Panc1 (cell line): ENCODE results near the gene USH1C. TPM values are rescaled to one million over a fixed set of nuclear protein-coding genes. Genes with fewer than 3 reads are reported as not detected.

ENCODE experiments used
- ATAC-seq: fragments of 200-7000 bp; cut with Tn5 transposase; 2 replicates; pipeline ENCODE4 v1.9.1; 2020; ENCODE audit warnings: mild to moderate bottlenecking, moderate library complexity
- BruUV-seq: library from RNA; stranded (reverse); fragments of 400-500 nt; replicated peaks from 2 replicates; lab custom pipeline; 2021; lab: Mats Ljungman, UMichigan
- CTCF ChIA-PET: fragments of 300-600 bp; sonication (Branson Sonifier 250); formaldehyde crosslinking; loops from one replicate; lab custom pipeline; 2022; ENCODE audit warnings: antibody characterized with exemption; lab: Charles Lee
- POLR2A ChIA-PET: fragments of 300-600 bp; sonication (Branson Sonifier 250); formaldehyde crosslinking; loops from one replicate; lab custom pipeline; 2022; ENCODE audit warnings: antibody characterized with exemption; lab: Charles Lee
- DNase-seq: peaks from one replicate; pipeline ENCODE4 v3.0.0-alpha.2; 2010; ENCODE audit warnings: low read depth, low spot score
- H3K27ac ChIP-seq: 2 replicates; pipeline ENCODE4 v1.5.1; 2011; ENCODE audit warnings: mild to moderate bottlenecking, low read length, inconsistent platforms
- H3K27me3 ChIP-seq: fragments of 200-500 bp; sonication (Bioruptor generic); 2 replicates; pipeline ENCODE4 v1.6.0; 2014; ENCODE audit warnings: low read length, inconsistent platforms; ENCODE audit not compliant: control insufficient read depth, insufficient read depth
- H3K36me3 ChIP-seq: fragments of 200-500 bp; sonication (Bioruptor generic); 2 replicates; pipeline ENCODE4 v1.5.1; 2014; ENCODE audit warnings: inconsistent platforms, mild to moderate bottlenecking, low read length, moderate library complexity; ENCODE audit not compliant: control insufficient read depth, insufficient read depth
- H3K4me1 ChIP-seq: 2 replicates; pipeline ENCODE4 v1.5.1; 2011; ENCODE audit warnings: inconsistent platforms, mild to moderate bottlenecking, low read length, moderate library complexity; ENCODE audit not compliant: control insufficient read depth, insufficient read depth
- H3K4me3 ChIP-seq, 2 experiments: 2 replicates each; pipeline ENCODE4 v1.5.1; 2011 to 2012; ENCODE audit warnings: low read depth in 2 of 2, low read length in 2 of 2, mild to moderate bottlenecking in 2 of 2, inconsistent platforms in 1 of 2, moderate library complexity in 1 of 2
- H3K9me3 ChIP-seq: fragments of 200-500 bp; sonication (Bioruptor generic); 2 replicates; pipeline ENCODE4 v1.5.1; 2014; ENCODE audit warnings: low read depth, mild to moderate bottlenecking, inconsistent platforms, low read length, moderate library complexity; ENCODE audit not compliant: control insufficient read depth, insufficient read depth
- POLR2AphosphoS5 ChIP-seq: IDR thresholded peaks from 2 replicates; pipeline ENCODE4 v1.6.1; 2012; ENCODE audit warnings: mild to moderate bottlenecking, low read depth, low read length, moderate library complexity
- SIN3A ChIP-seq: IDR thresholded peaks from 2 replicates; pipeline ENCODE4 v1.6.1; 2012; ENCODE audit warnings: low read depth, mild to moderate bottlenecking, low read length, moderate library complexity, borderline replicate concordance; ENCODE audit not compliant: insufficient read depth
- TCF7L2 ChIP-seq: IDR thresholded peaks from 2 replicates; pipeline ENCODE4 v1.6.1; 2011; ENCODE audit warnings: mild to moderate bottlenecking, low read depth, low read length, inconsistent platforms
- in situ Hi-C: cut with HindIII; loops from 2 replicates; pipeline ENCODE4 v1.10.0; 2016; ENCODE audit warnings: low sequenced_read_pairs, low pct_unique_long_range_greater_than_20kb
- intact Hi-C: fragments of 100-400 bp; cut with micrococcal nuclease; formaldehyde crosslinking; loops from one replicate; pipeline ENCODE4 v1.10.0; 2022; ENCODE audit not compliant: unreplicated experiment
- total RNA-seq: library from RNA; stranded (reverse); gene quantifications from one replicate; pipeline ENCODE4 v1.2.1, GENCODE V29; 2021; ENCODE audit not compliant: unreplicated experiment
- TF ChIP-seq, protein P1 (sequence below), 2 experiments: IDR thresholded peaks; 2 replicates each; pipeline ENCODE4 v1.6.1; 2011 to 2012; ENCODE audit warnings: low read depth in 2 of 2, control low read depth in 1 of 2, low read length in 1 of 2, mild to moderate bottlenecking in 1 of 2, moderate library complexity in 1 of 2; ENCODE audit not compliant: insufficient read depth in 1 of 2
- TF ChIP-seq, protein P2 (sequence below): fragments of 450-650 bp; IDR thresholded peaks from 2 replicates; pipeline ENCODE4 v1.5.1; 2017; ENCODE audit warnings: mild to moderate bottlenecking

Gene USH1C
- total RNA-seq, 1 experiment from 2014 or later, result not detected

DNA sequence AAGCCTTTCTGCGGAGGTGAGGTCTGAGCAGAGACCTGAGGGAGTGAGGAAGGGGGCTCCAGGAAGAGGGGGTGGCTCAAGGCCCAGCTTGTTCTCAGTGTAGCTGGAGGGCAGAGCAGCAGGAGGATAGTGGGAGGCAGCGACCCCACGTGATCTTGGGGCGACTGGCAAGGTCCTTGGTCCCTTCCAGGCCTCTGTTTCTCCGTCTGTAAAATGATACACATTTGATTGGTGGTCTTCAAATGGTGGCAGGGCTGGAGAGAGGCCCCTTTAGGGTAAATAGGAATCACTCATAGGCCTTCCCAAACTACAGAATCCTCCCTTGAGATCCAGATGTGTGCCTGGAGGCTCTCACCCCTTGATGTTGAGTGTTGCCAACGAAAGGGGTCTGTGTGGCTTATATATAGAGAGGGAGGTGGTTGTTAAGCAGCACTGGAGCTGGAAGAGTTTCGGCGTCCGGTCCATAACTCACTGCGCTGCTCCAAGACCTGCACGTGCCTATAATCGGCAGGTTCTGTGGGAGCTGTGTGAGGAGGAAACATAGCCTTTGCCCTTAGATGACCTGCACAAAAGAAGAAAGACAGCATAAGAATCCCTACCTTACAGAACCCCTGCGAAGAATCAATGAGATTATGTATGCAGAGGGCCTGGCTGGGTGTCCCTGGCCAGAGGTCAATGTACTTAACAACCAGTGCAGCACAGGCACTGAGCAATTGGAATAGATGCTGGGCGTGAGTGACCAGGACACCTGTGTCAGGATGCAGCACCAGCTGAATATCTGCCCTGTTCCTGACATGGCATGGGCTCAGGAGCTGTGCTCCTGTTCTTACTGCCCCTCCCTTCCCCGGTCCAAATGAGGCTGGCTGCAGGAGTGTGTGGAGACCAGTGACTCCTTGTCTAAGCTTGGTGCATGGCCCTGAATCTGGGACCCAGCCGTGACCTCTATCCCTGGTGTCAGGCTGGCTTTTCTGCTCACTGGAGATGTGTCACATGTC, 31.5 kb upstream of the USH1C start:
- no peaks in the 10 kb centered on the region for H3K9me3 ChIP-seq
- TF ChIP-seq, protein P1, sequence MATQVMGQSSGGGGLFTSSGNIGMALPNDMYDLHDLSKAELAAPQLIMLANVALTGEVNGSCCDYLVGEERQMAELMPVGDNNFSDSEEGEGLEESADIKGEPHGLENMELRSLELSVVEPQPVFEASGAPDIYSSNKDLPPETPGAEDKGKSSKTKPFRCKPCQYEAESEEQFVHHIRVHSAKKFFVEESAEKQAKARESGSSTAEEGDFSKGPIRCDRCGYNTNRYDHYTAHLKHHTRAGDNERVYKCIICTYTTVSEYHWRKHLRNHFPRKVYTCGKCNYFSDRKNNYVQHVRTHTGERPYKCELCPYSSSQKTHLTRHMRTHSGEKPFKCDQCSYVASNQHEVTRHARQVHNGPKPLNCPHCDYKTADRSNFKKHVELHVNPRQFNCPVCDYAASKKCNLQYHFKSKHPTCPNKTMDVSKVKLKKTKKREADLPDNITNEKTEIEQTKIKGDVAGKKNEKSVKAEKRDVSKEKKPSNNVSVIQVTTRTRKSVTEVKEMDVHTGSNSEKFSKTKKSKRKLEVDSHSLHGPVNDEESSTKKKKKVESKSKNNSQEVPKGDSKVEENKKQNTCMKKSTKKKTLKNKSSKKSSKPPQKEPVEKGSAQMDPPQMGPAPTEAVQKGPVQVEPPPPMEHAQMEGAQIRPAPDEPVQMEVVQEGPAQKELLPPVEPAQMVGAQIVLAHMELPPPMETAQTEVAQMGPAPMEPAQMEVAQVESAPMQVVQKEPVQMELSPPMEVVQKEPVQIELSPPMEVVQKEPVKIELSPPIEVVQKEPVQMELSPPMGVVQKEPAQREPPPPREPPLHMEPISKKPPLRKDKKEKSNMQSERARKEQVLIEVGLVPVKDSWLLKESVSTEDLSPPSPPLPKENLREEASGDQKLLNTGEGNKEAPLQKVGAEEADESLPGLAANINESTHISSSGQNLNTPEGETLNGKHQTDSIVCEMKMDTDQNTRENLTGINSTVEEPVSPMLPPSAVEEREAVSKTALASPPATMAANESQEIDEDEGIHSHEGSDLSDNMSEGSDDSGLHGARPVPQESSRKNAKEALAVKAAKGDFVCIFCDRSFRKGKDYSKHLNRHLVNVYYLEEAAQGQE (IDR thresholded peaks at IDR 0.05; ENCODE audit: insufficient read depth in 1 of 2, low read depth in 2 of 2, low read length in 1 of 2), result no peak
- TF ChIP-seq TCF7L2 (no peak), SIN3A (no peak), POLR2AphosphoS5 (no peak)
- TF ChIP-seq, protein P2, sequence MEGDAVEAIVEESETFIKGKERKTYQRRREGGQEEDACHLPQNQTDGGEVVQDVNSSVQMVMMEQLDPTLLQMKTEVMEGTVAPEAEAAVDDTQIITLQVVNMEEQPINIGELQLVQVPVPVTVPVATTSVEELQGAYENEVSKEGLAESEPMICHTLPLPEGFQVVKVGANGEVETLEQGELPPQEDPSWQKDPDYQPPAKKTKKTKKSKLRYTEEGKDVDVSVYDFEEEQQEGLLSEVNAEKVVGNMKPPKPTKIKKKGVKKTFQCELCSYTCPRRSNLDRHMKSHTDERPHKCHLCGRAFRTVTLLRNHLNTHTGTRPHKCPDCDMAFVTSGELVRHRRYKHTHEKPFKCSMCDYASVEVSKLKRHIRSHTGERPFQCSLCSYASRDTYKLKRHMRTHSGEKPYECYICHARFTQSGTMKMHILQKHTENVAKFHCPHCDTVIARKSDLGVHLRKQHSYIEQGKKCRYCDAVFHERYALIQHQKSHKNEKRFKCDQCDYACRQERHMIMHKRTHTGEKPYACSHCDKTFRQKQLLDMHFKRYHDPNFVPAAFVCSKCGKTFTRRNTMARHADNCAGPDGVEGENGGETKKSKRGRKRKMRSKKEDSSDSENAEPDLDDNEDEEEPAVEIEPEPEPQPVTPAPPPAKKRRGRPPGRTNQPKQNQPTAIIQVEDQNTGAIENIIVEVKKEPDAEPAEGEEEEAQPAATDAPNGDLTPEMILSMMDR, result no peak
- ChIA-PET POLR2A (no interaction called here), CTCF (no interaction called here)
- no TSS peak for BruUV-seq
- no peaks in the 10 kb centered on the region for H3K4me1 ChIP-seq
- ATAC-seq, result no peak
- no peak overlapping the region for H3K27ac ChIP-seq
- in situ Hi-C loops (no loop called here), intact Hi-C loops (no loop called here)
- H3K4me3 ChIP-seq, result no peak overlapping the region
- H3K27me3 ChIP-seq, result no peaks in the 10 kb centered on the region
- no peak for DNase-seq
- H3K36me3 ChIP-seq, result no peaks in the 10 kb centered on the region

DNA sequence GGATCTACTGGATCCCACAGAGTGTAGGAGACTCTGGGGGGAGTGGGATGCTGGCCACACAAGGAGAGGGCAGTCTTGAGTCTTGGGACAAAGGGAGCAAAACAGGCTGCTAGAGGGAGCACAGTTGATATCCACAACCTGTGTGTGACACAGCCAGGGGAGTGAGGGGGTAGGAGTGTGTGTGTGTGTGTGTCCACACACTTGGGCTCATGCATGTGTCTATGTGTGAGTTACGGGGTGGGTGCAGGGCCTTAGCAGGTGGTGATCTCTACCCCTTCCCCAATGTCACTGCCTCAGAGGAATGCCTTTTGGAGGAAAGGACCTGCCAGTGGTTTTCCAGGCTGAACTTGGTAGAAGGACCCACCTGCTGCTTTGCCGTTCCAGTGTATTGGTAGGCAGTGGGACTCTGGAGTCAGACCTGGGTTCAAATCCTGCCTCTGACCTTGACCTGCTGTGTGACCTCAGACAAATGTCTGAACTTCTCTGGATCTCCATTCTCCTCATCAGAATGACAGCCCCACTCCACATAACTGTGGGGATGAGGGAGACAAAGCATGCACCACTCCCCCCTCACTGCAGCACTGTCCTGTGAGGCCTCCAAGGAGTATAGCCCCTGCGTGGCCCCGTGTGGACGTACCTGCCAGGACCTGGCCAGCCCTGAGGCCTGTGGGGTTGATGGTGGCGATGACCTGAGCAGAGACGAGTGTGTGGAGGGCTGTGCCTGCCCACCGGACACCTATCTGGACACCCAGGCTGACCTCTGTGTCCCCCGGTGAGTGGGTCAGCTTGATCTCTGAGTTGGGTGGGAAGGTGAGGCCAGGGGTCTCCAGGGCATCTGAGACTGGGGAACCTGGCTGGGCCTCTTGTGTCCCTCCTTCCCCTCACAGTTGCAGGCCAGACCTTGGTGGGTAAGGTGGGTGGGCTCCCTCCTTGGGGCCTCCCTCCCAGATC, 30.2 kb upstream of the USH1C start:
- Histone ChIP-seq H3K4me3 (no peak overlapping the region), H3K27ac (no peak overlapping the region), H3K36me3 (no peaks in the 10 kb centered on the region), H3K27me3 (no peaks in the 10 kb centered on the region), H3K9me3 (no peaks in the 10 kb centered on the region), H3K4me1 (no peaks in the 10 kb centered on the region)
- intact Hi-C loops, result no loop called here
- DNase-seq (no peak), ATAC-seq (no peak)
- ChIA-PET POLR2A (no interaction called here), CTCF (no interaction called here)
- TF ChIP-seq, protein P1 (IDR thresholded peaks at IDR 0.05; ENCODE audit: insufficient read depth in 1 of 2, low read depth in 2 of 2, low read length in 1 of 2), result no peak
- TF ChIP-seq, protein P2, result no peak
- no peak for TF ChIP-seq POLR2AphosphoS5
- no peak for TF ChIP-seq TCF7L2
- BruUV-seq, result no TSS peak
- in situ Hi-C loops, result no loop called here
